ENCODE data around the gene SMIM1. TPM values are rescaled to one million over a fixed set of nuclear protein-coding genes. Genes with fewer than 3 reads are reported as not detected.
A peak's percentile ranks its signal among the peaks of the same experiment; 100 is the strongest.

The SMIM1 gene
- total and polyA plus RNA-seq, 9 of the 15 experiments (the other 6 are each of a cell fraction or from before 2014, with no cell fraction given) = 2.3 to 125 (median 24.3) TPM

DNA sequence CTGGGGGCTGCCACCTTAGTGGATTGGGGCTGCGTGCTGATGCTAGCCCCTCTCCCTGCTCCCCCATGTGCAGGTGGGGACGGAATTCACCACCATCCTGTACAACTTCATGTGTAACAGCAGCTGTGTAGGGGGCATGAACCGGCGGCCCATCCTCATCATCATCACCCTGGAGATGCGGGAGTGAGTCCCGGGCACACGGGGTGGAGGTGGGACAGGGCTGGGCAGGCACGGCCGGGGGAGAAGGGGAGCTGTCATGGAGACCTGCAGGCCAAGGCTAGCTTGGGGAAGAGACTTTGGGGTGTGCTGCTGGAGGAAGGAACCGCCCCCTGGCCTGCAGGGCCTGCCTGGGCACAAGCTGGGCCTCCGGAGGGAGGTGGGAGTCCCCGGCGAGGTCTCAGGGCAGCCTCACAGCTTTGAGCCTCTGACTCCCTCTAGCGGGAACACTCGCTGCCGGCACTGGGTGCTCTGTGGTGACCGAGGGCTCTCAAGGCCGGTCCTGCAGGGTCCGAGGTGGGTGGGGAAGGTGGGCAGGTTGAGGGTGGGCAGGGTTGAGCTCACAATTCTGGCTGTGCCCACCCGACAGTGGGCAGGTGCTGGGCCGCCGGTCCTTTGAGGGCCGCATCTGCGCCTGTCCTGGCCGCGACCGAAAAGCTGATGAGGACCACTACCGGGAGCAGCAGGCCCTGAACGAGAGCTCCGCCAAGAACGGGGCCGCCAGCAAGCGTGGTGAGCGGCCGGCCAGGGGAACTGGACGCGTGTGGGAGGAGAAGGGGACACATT lies 45.3 kb upstream of the SMIM1 start (continued):
- TF ChIP-seq TEAD4 (IDR thresholded peaks at IDR 0.05; ENCODE audit: low read length) (no peak), TEAD4 (CRISPR knock-in tag; IDR thresholded peaks at IDR 0.05; ENCODE audit: borderline replicate concordance) (no peak), TFAP4 (CRISPR knock-in tag; IDR thresholded peaks at IDR 0.05; ENCODE audit: borderline replicate concordance) (peak; percentile 40; the same call in 1 of the 2 replicates), CTCF (IDR thresholded peaks at IDR 0.05 in 2 of 3, conservative IDR thresholded peaks at IDR 0.05 in 1 of 3; ENCODE audit: insufficient read depth in 2 of 3, low read depth in 1 of 3, low read length in 3 of 3) (peak; percentile 79 to 91 (median 83))
